Endothelial cell (in vitro differentiated cells): ENCODE data around the gene SULT4A1. TPM values are rescaled to one million over a fixed set of nuclear protein-coding genes. Genes with fewer than 3 reads are reported as not detected.

Experiments used
- DNase-seq: peaks from one replicate; pipeline ENCODE4 v3.0.0; 2021; ENCODE audit warnings: low spot score
- H3K27ac Mint-ChIP-seq: one replicate; pipeline ENCODE4 v1.8.0; 2021; ENCODE audit warnings: mixed read lengths, inconsistent platforms; ENCODE audit not compliant: unreplicated experiment
- H3K27me3 Mint-ChIP-seq: one replicate; pipeline ENCODE4 v1.8.0; 2021; ENCODE audit warnings: mild to moderate bottlenecking, moderate library complexity, mixed read lengths, inconsistent platforms; ENCODE audit not compliant: unreplicated experiment
- H3K36me3 Mint-ChIP-seq: one replicate; pipeline ENCODE4 v1.8.0; 2021; ENCODE audit warnings: mild to moderate bottlenecking, low read depth, mixed read lengths, inconsistent platforms; ENCODE audit not compliant: unreplicated experiment
- H3K4me1 Mint-ChIP-seq: one replicate; pipeline ENCODE4 v1.8.0; 2021; ENCODE audit warnings: mild to moderate bottlenecking, mixed read lengths, inconsistent platforms; ENCODE audit not compliant: unreplicated experiment
- H3K4me3 Mint-ChIP-seq: one replicate; pipeline ENCODE4 v1.8.0; 2021; ENCODE audit warnings: mild to moderate bottlenecking, mixed read lengths, inconsistent platforms; ENCODE audit not compliant: unreplicated experiment
- H3K9me3 Mint-ChIP-seq: one replicate; pipeline ENCODE4 v1.8.0; 2021; ENCODE audit warnings: mixed read lengths, inconsistent platforms; ENCODE audit not compliant: unreplicated experiment
- CTCF ChIP-seq: fragments of 200-600 bp; sonication (generic); IDR thresholded peaks from one replicate; pipeline ENCODE4 v1.5.0; 2021; ENCODE audit warnings: antibody characterized with exemption; ENCODE audit not compliant: unreplicated experiment
- total RNA-seq: library from RNA; stranded (reverse); fragmentation: NEBNext Ultra II Directional; extraction: Animal tissue kit (Norgen Biotek cat#: 25700); gene quantifications from one replicate; pipeline ENCODE4 v1.2.1, GENCODE V29; 2021; ENCODE audit not compliant: unreplicated experiment

The SULT4A1 gene
- total RNA-seq, 1 donor from 2014 or later = 16.5 TPM

GRCh38 chr22:43853328-43853931 lies 8.9 kb downstream of the SULT4A1 start:
- no peak for DNase-seq
- H3K4me1 Mint-ChIP-seq = peaks cover 59% of the 10 kb centered on the region
- H3K4me3 Mint-ChIP-seq = no peak overlapping the region
- H3K9me3 Mint-ChIP-seq = no peaks in the 10 kb centered on the region
- H3K27me3 Mint-ChIP-seq = peaks cover 9% of the 10 kb centered on the region
- no peak for TF ChIP-seq CTCF
- peak overlapping the region; percentile 86 for H3K27ac Mint-ChIP-seq
- peaks cover 5% of the 10 kb centered on the region for H3K36me3 Mint-ChIP-seq

GRCh38 chr22:43852573-43853327 lies 9.6 kb downstream of the SULT4A1 start:
- Mint-ChIP-seq H3K9me3 (no peaks in the 10 kb centered on the region), H3K4me1 (peaks cover 59% of the 10 kb centered on the region), H3K4me3 (peak overlapping the region; percentile 3), H3K36me3 (peaks cover 5% of the 10 kb centered on the region), H3K27me3 (peaks cover 9% of the 10 kb centered on the region), H3K27ac (peak overlapping the region; percentile 86)
- TF ChIP-seq CTCF = no peak
- peak; percentile 34 for DNase-seq

- Mint-ChIP-seq H3K4me3 (peak overlapping the region; percentile 7), H3K27me3 (peaks cover 10% of the 10 kb centered on the region), H3K4me1 (peaks cover 62% of the 10 kb centered on the region), H3K9me3 (no peaks in the 10 kb centered on the region), H3K27ac (peak overlapping the region; percentile 86), H3K36me3 (peaks cover 3% of the 10 kb centered on the region)
- no peak for DNase-seq
- no peak for TF ChIP-seq CTCF
These were observed 10.4 kb downstream of the SULT4A1 start for GRCh38 chr22:43851979-43852307.

GRCh38 chr22:43851058-43851978 lies 11.0 kb downstream of the SULT4A1 start:
- Mint-ChIP-seq H3K36me3 (peaks cover 6% of the 10 kb centered on the region), H3K4me1 (peaks cover 67% of the 10 kb centered on the region), H3K9me3 (no peaks in the 10 kb centered on the region), H3K27me3 (peaks cover 13% of the 10 kb centered on the region), H3K4me3 (peak overlapping the region; percentile 7), H3K27ac (peak overlapping the region; percentile 86)
- TF ChIP-seq CTCF = no peak
- no peak for DNase-seq
